ENCODE data around the gene CNN3. TPM values are rescaled to one million over a fixed set of nuclear protein-coding genes. Genes with fewer than 3 reads are reported as not detected.

The CNN3 gene
- total and polyA plus RNA-seq, 7 donors = 12.4 to 46.2 (median 19.2) TPM

DNA sequence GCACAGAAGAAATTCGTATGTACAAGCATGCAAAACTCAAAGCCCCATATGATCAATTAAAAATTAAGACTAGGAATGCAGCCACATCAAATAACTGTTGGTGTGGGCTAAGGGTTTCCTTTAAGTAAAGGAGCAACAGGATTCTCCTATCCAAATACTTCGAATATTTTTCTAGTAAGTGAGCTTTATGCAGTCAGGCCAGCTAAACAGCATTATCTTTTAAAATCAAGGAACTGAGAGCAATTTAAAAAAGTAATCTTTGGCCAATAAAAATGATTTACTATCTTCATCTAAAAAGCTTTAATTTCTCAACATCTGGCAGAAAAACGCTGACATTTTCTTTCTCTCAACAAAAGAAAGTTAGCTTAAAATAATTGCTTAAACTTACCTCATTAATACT, 19.8 kb downstream of the CNN3 start:
- intact Hi-C loops (cut with DNase I) = no loop called here
- ATAC-seq (no peak), DNase-seq (no peak)
- WGBS, 3 donors = 56 to 62% (median 61%) methylated on average over 3 of the region's 3 CpGs
- no peaks in the 10 kb centered on the region for H3K27me3 ChIP-seq (ENCODE audit: insufficient read depth in 3 of 3, low read length in 2 of 3)
- H3K36me3 ChIP-seq (ENCODE audit: insufficient read depth in 1 of 2, low read depth in 1 of 2) = no peaks in the 10 kb centered on the region
- no peaks in the 10 kb centered on the region for H3K4me1 ChIP-seq
- H3K9me3 ChIP-seq = no peaks in the 10 kb centered on the region
- TF ChIP-seq, protein P1, sequence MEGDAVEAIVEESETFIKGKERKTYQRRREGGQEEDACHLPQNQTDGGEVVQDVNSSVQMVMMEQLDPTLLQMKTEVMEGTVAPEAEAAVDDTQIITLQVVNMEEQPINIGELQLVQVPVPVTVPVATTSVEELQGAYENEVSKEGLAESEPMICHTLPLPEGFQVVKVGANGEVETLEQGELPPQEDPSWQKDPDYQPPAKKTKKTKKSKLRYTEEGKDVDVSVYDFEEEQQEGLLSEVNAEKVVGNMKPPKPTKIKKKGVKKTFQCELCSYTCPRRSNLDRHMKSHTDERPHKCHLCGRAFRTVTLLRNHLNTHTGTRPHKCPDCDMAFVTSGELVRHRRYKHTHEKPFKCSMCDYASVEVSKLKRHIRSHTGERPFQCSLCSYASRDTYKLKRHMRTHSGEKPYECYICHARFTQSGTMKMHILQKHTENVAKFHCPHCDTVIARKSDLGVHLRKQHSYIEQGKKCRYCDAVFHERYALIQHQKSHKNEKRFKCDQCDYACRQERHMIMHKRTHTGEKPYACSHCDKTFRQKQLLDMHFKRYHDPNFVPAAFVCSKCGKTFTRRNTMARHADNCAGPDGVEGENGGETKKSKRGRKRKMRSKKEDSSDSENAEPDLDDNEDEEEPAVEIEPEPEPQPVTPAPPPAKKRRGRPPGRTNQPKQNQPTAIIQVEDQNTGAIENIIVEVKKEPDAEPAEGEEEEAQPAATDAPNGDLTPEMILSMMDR (IDR thresholded peaks at IDR 0.05) = no peak
- H3K4me3 ChIP-seq = no peak overlapping the region
- H3K27ac ChIP-seq = no peak overlapping the region

DNA sequence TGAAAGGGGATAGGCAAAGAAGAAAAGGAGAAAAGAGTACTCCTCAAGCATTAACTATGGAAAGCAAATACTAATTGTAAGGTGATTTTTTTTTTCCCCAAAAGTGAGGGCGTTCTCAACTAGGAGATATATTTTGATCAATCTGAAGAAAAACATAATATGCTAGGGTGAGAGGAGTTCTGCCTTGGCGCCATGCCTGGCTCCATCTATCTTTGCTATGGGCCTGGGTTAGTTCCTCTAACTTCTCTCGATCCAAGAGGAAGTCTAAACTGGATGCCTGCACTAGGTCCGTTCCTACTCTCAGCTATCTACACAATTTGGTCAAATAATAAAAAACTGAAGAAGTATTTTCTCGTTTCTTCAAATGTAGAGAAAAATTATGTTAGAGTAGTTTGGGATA, 20.5 kb downstream of the CNN3 start:
- WGBS, 3 donors = 77 to 85% (median 77%) methylated on average over 5 of the region's 5 CpGs
- H3K4me1 ChIP-seq = no peaks in the 10 kb centered on the region
- H3K36me3 ChIP-seq (ENCODE audit: insufficient read depth in 1 of 2, low read depth in 1 of 2) = no peaks in the 10 kb centered on the region
- no peak overlapping the region for H3K27ac ChIP-seq
- H3K9me3 ChIP-seq = no peaks in the 10 kb centered on the region
- DNase-seq = no peak
- TF ChIP-seq, protein P1 (IDR thresholded peaks at IDR 0.05) = no peak
- intact Hi-C loops (cut with DNase I) = no loop called here
- H3K27me3 ChIP-seq (ENCODE audit: insufficient read depth in 3 of 3, low read length in 2 of 3) = no peaks in the 10 kb centered on the region
- H3K4me3 ChIP-seq = no peak overlapping the region
- ATAC-seq = no peak

DNA sequence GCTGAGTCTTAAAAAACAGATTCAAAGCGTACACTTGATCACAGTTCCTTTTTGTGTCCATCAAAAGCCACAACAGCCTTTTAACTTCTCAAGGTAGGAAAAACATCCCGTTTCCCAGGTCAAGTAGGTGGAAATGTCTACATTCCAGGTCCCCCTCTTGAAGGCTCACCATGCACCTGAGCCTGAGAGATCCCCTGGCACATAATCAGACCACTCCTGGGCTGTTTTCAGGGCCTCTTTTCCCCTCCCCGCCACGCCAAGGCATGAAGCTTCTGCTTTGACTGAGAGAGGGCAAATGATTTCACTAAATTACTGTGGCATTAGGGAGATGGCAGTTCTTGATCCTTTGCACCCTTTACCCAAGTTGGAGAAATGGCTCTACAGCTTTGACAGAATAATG, 21.7 kb downstream of the CNN3 start:
- TF ChIP-seq, protein P1 (IDR thresholded peaks at IDR 0.05) = no peak
- Histone ChIP-seq H3K27me3 (ENCODE audit: insufficient read depth in 3 of 3, low read length in 2 of 3) (no peaks in the 10 kb centered on the region), H3K9me3 (no peaks in the 10 kb centered on the region), H3K4me3 (no peak overlapping the region), H3K36me3 (ENCODE audit: insufficient read depth in 1 of 2, low read depth in 1 of 2) (no peaks in the 10 kb centered on the region), H3K4me1 (no peaks in the 10 kb centered on the region), H3K27ac (no peak overlapping the region)
- intact Hi-C loops (cut with DNase I) = no loop called here
- ATAC-seq = no peak
- DNase-seq = no peak
- WGBS, 3 donors = 90 to 94% (median 93%) methylated on average over 4 of the region's 4 CpGs

DNA sequence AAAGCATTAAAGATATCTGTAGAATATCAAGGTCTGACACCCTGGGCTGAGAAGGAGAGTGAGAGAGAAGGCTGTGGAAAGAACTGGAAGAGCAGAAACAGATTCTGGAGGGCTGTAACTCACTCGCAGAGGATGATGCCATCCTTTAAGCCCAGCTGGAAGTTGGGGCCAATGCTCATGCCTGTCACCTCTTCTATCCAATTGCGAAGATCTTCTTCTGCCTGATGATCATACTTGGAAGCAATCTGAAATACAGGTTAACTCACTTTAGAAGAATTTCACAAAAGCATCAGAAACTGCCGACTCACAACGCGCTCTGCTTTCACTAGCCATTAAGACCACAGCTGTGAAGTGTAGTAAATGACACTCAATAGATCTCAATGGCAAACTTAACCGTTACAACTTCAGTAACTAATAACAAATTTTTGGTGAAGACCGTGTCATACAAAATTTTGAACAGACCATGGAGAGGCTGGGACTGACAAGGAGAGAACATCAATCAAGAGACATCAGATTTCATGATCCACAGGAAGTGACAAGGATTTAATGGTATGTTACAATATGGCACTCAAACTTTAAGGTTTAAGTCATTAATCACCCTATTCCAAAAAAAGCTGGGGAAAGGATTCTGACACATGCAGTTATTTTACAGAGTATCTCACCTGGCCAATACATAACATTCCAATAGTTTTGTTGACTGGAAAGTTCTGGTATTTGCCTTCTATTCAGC, 23.5 kb downstream of the CNN3 start:
- Histone ChIP-seq H3K27me3 (ENCODE audit: insufficient read depth in 3 of 3, low read length in 2 of 3) (no peaks in the 10 kb centered on the region), H3K27ac (no peak overlapping the region), H3K36me3 (ENCODE audit: insufficient read depth in 1 of 2, low read depth in 1 of 2) (peaks cover 0 to 9% of the 10 kb centered on the region in 2 donors), H3K4me3 (no peak overlapping the region), H3K4me1 (no peaks in the 10 kb centered on the region), H3K9me3 (no peaks in the 10 kb centered on the region)
- intact Hi-C loops (cut with DNase I) = no loop called here
- ATAC-seq (no peak), DNase-seq (no peak)
- TF ChIP-seq, protein P1 (IDR thresholded peaks at IDR 0.05) = no peak
- 39 to 63% (median 43%) methylated on average over 7 of the region's 7 CpGs for WGBS, 3 donors

DNA sequence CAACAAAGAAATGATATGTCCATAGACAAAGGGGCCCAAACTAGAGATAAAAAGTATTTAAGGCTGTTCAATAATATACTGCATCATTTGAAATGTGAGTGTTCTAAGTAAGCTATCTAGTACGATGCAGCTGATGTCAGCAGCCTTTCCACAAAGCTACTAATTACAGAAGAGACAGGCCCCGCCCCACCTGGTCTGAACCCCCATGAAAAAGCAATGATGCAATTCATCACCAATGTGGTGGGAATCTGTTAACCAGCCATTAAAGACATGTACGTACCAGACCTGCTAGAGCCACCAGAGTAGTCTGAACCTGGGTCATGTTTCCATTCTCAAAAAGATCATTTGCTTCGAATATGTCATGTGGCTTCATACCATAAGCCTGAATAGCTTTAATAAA, 25.1 kb downstream of the CNN3 start:
- no peak for DNase-seq

More for the DNA sequence above, 25.1 kb downstream of the CNN3 start:
- no peaks in the 10 kb centered on the region for H3K9me3 ChIP-seq
- H3K36me3 ChIP-seq (ENCODE audit: insufficient read depth in 1 of 2, low read depth in 1 of 2) = peaks cover 0 to 19% of the 10 kb centered on the region in 2 donors
- H3K27me3 ChIP-seq (ENCODE audit: insufficient read depth in 3 of 3, low read length in 2 of 3) = no peaks in the 10 kb centered on the region
- H3K27ac ChIP-seq = no peak overlapping the region
- TF ChIP-seq, protein P1 (IDR thresholded peaks at IDR 0.05) = no peak
- WGBS, 3 donors = 65 to 78% (median 68%) methylated on average over 4 of the region's 4 CpGs
- intact Hi-C loops (cut with DNase I) = no loop called here
- ATAC-seq = no peak
- H3K4me3 ChIP-seq = no peak overlapping the region
- no peaks in the 10 kb centered on the region for H3K4me1 ChIP-seq
